Activated B cell treated with CpG ODN at 0.5 μM for 24 hours (primary cell): ENCODE measurements around the gene MBTD1. TPM values are rescaled to one million over a fixed set of nuclear protein-coding genes. Genes with fewer than 3 reads are reported as not detected.

ENCODE experiments used
- ATAC-seq: fragments of 200-7000 bp; cut with Tn5 transposase; one replicate; pipeline ENCODE4 v1.10.0; 2021; ENCODE audit warnings: low read depth, mild to moderate bottlenecking, moderate library complexity
- CTCF ChIA-PET: fragments of 350-600 bp; sonication (Branson Sonifier 250); formaldehyde crosslinking; loops from one replicate; lab custom pipeline; 2021; ENCODE audit warnings: antibody characterized with exemption; lab: Charles Lee
- POLR2A ChIA-PET: fragments of 350-600 bp; sonication (Branson Sonifier 250); formaldehyde crosslinking; loops from one replicate; lab custom pipeline; 2021; ENCODE audit warnings: antibody characterized with exemption; lab: Charles Lee
- DNase-seq: peaks from one replicate; pipeline ENCODE4 v3.0.0; 2022
- H3K27ac Mint-ChIP-seq: one replicate; pipeline ENCODE4 v1.8.0; 2020; ENCODE audit warnings: mixed read lengths
- H3K27me3 Mint-ChIP-seq: one replicate; pipeline ENCODE4 v1.8.0; 2021; ENCODE audit warnings: mixed read lengths
- H3K36me3 Mint-ChIP-seq: one replicate; pipeline ENCODE4 v1.8.0; 2021; ENCODE audit warnings: low read depth, mixed read lengths
- H3K4me1 Mint-ChIP-seq: one replicate; pipeline ENCODE4 v1.8.0; 2021; ENCODE audit warnings: mixed read lengths
- H3K4me3 Mint-ChIP-seq: one replicate; pipeline ENCODE4 v1.8.0; 2020; ENCODE audit warnings: mild to moderate bottlenecking, mixed read lengths
- H3K9me3 Mint-ChIP-seq: one replicate; pipeline ENCODE4 v1.8.0; 2020; ENCODE audit warnings: mixed read lengths
- intact Hi-C: fragments of 100-400 bp; cut with micrococcal nuclease; formaldehyde crosslinking; loops from one replicate; pipeline ENCODE4 v1.15.1; 2024
- total RNA-seq: library from RNA; stranded (reverse); gene quantifications from 2 replicates; pipeline ENCODE4 v1.2.3, GENCODE V29; 2022
- TF ChIP-seq, protein P1 (sequence below): fragments of 200-600 bp; IDR thresholded peaks from one replicate; pipeline ENCODE4 v1.8.0; 2022; ENCODE audit warnings: antibody characterized with exemption, mild to moderate bottlenecking

Gene MBTD1
- total RNA-seq, 1 donor from 2014 or later: 23.6 TPM

DNA sequence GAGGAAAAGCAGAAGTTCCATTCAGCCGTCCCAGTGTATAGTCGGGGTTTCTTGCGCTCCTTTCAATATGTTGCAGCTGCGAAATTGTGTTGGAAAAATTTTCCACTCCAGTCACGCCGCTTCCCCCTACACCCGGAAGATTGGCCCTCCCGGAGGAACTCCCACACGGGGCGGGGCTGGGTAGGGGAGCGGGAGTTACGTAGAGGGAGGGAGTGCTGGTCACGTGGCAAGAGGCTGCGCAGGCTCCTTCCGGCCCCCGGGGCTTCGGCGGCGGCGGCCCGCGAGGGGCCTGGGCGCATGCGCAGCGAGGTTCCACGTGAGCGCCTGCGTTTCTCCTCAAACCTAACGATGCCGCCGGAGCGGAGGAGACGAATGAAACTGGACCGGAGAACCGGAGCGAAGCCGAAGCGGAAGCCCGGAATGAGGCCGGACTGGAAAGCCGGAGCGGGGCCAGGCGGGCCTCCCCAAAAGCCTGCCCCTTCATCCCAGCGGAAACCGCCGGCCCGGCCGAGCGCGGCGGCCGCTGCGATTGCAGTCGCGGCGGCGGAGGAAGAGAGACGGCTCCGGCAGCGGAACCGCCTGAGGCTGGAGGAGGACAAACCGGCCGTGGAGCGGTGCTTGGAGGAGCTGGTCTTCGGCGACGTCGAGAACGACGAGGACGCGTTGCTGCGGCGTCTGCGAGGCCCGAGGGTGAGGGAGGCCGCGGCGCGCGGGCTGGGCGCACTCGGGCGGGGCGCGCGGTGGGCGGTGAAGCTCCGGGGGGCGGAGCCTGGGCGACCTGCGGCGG lies 581 bp upstream of the MBTD1 start, which contains the start of gene UTP18:
Gene UTP18 (plus strand): TSS at position 310 of the 787 bp plus-strand sequence. CDS start 39 bp downstream, at position 349.
- DNase-seq (peak; percentile 93), ATAC-seq (peak; percentile 82)
- Mint-ChIP-seq H3K4me3 (peak within 1 kb of the TSS; percentile 95), H3K4me1 (peaks cover 63% of the 10 kb centered on the region), H3K27ac (peak within 1 kb of the TSS; percentile 99), H3K36me3 (peaks cover 54% of the 10 kb centered on the region), H3K27me3 (no peaks in the 10 kb centered on the region), H3K9me3 (no peaks in the 10 kb centered on the region)
- intact Hi-C loops: loop anchor here (1.0 to 5.0 kb wide), 8 partner anchors 21 to 541 kb away; partner anchors contain the start of genes LUC7L3, NME1, SPAG9 and TOB1
- ChIA-PET CTCF (no interaction called here), POLR2A (interaction anchor here (0.5 to 1.8 kb wide), 2 partner anchors 22 to 74 kb away, joined by 3 to 5 read pairs; no protein-coding TSS in a partner anchor)
- TF ChIP-seq, protein P1, sequence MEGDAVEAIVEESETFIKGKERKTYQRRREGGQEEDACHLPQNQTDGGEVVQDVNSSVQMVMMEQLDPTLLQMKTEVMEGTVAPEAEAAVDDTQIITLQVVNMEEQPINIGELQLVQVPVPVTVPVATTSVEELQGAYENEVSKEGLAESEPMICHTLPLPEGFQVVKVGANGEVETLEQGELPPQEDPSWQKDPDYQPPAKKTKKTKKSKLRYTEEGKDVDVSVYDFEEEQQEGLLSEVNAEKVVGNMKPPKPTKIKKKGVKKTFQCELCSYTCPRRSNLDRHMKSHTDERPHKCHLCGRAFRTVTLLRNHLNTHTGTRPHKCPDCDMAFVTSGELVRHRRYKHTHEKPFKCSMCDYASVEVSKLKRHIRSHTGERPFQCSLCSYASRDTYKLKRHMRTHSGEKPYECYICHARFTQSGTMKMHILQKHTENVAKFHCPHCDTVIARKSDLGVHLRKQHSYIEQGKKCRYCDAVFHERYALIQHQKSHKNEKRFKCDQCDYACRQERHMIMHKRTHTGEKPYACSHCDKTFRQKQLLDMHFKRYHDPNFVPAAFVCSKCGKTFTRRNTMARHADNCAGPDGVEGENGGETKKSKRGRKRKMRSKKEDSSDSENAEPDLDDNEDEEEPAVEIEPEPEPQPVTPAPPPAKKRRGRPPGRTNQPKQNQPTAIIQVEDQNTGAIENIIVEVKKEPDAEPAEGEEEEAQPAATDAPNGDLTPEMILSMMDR: no peak

DNA sequence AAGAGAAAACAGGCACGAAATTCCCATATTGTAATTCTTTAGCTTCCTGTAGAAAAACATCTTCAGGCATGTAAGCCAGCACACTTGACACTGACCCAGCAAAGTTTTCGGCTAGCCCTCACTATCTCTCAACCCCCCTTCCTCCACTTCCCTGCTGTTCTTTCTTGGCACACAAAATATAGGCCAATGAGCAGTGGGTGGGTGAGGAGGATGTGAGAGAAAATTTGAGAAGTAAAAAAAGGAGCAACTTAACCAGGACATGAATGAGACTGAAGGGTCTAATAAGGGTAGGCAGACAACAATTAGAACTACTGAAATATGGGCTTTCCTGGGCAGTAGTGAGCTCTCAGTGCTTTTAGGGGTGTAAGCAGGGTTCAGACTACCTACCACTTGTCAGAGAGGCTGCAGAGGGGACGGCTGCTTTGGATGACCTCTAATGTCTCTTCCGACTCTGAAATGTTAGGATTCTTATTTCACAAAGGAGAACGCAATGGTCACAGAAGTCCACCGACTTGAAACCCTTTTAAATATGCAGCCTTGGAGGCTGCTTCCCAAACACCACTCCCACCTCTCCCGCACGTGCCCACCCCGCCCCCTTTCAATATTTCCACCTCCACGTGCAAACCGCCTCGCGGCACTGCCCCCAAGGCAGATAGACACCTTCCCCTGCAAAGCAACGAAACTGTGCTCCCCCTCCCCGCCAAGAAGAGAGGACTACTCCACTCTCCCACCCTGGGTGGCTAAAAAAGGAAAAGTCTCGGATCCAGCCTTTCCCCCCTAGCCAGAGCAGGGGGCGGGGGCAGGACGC lies 889 bp downstream of the MBTD1 start:
- no peaks in the 10 kb centered on the region for H3K27me3 Mint-ChIP-seq
- TF ChIP-seq, protein P1: no peak
- DNase-seq (no peak), ATAC-seq (no peak)
- POLR2A ChIA-PET: no interaction called here
- CTCF ChIA-PET: no interaction called here
- H3K36me3 Mint-ChIP-seq: peaks cover 51% of the 10 kb centered on the region
- H3K4me1 Mint-ChIP-seq: peaks cover 65% of the 10 kb centered on the region
- intact Hi-C loops: no loop called here
- peak overlapping the region; percentile 80 for H3K27ac Mint-ChIP-seq
- peak overlapping the region; percentile 95 for H3K4me3 Mint-ChIP-seq
- no peaks in the 10 kb centered on the region for H3K9me3 Mint-ChIP-seq

DNA sequence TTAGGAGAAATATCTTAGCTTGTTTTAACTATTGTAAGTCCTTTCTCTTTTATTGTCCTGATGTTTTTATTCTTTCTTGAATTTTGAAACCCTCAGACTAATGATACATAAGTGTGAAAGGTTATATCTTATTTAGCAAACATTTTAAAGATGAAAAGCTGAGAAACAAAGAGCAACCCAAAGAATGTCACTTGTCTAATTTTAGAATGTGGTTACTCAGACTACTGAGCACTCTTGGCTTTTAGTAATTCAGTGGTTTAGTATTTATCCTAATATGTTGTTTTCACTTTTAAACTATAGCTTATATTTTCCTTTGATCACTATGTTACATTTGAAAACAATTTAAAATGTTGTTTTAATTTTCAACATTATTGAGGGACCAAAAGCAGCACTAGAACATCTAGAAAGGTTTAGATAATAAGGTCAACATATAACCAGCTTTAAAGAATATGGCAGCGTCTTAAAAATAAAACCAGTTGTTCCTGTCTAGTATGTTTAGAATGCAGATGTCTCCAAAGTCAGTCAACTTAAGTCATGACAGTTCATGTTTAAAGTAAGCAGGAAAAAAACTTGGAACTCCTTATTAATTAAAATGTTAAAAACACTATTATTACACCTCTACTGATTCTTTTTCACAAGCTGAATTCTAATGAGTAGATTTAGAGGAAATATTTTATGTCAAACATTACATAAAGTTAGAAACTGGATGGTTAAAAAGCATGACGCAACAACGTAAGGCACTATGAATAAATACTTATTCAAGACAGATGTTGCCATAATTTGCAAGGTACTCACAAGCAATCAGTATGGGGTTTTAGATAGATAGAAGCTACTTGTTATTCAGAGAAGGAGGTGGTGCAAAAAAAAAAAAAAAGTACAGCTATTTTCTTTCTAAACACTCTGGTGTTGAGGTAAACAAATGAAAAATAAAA lies 2.4 kb downstream of the MBTD1 start:
- Mint-ChIP-seq H3K27ac (no peak overlapping the region), H3K27me3 (no peaks in the 10 kb centered on the region), H3K36me3 (peaks cover 47% of the 10 kb centered on the region), H3K9me3 (no peaks in the 10 kb centered on the region), H3K4me3 (peak overlapping the region; percentile 95), H3K4me1 (peaks cover 55% of the 10 kb centered on the region)
- ATAC-seq (no peak), DNase-seq (no peak)
- ChIA-PET CTCF (interaction anchor here (1.0 kb wide), 1 partner anchor 10 kb away, joined by 3 read pairs; no protein-coding TSS in a partner anchor), POLR2A (interaction anchor here (0.7 kb wide), 1 partner anchor 92 kb away, joined by 3 read pairs; no protein-coding TSS in a partner anchor)
- intact Hi-C loops: no loop called here
- TF ChIP-seq, protein P1: no peak

DNA sequence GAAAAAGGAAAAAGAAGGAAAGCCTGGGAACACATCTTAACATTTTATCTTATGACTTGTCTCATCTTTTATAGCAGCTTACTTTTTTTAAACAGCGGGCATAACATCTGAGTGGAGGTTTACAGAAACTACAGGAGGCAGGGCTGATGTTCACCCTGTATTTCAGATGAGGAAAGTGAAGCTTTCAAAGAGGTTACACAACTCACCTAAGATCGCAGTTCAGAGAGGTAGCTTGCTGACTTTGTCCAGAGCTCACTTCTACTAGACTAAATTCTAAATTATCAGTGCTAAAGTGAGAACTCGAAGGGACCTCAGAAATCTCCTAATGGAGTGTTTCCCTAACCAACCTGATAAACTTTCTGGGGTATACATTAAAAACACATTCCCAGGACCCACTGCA lies 3.7 kb downstream of the MBTD1 start:
- intact Hi-C loops: no loop called here
- Mint-ChIP-seq H3K27me3 (no peaks in the 10 kb centered on the region), H3K4me3 (no peak overlapping the region), H3K9me3 (no peaks in the 10 kb centered on the region), H3K27ac (no peak overlapping the region), H3K4me1 (peaks cover 43% of the 10 kb centered on the region), H3K36me3 (peaks cover 54% of the 10 kb centered on the region)
- TF ChIP-seq, protein P1: no peak
- ChIA-PET CTCF (interaction anchor here (1.0 kb wide), 1 partner anchor 9 kb away, joined by 3 read pairs; no protein-coding TSS in a partner anchor), POLR2A (no interaction called here)
- ATAC-seq (no peak), DNase-seq (no peak)
